Immature natural killer cell (primary cell): Measurements from ENCODE around the gene ZNF462. TPM values are rescaled to one million over a fixed set of nuclear protein-coding genes. Genes with fewer than 3 reads are reported as not detected.
"Not testable (repeated sequence)": the region's sequence is repeated elsewhere in the genome, so short reads cannot be mapped to it uniquely, and the experiment has no call there.

Source experiments
- DNase-seq, 3 donors: peaks; one replicate each; pipeline ENCODE4 v3.0.0; 2022; ENCODE audit warnings: mixed read lengths in 1 of 3
- H3K27ac Mint-ChIP-seq, 6 donors: one replicate each; pipeline ENCODE4 v1.8.0; 2020; ENCODE audit warnings: mixed read lengths in 6 of 6, mild to moderate bottlenecking in 5 of 6, inconsistent platforms in 4 of 6, moderate library complexity in 3 of 6
- H3K27me3 Mint-ChIP-seq, 3 donors: one replicate each; pipeline ENCODE4 v1.8.0; 2020 to 2021; ENCODE audit warnings: low read depth in 3 of 3, mild to moderate bottlenecking in 3 of 3, mixed read lengths in 3 of 3, moderate library complexity in 3 of 3, inconsistent platforms in 1 of 3
- H3K36me3 Mint-ChIP-seq, 3 donors: one replicate each; pipeline ENCODE4 v1.8.0; 2020; ENCODE audit warnings: mixed read lengths in 3 of 3, inconsistent platforms in 2 of 3, mild to moderate bottlenecking in 2 of 3
- H3K4me1 Mint-ChIP-seq, 2 donors: one replicate each; pipeline ENCODE4 v1.8.0; 2020; ENCODE audit warnings: inconsistent platforms in 2 of 2, mild to moderate bottlenecking in 2 of 2, mixed read lengths in 2 of 2, moderate library complexity in 1 of 2
- H3K4me3 Mint-ChIP-seq, 5 donors: one replicate each; pipeline ENCODE4 v1.8.0; 2020; ENCODE audit warnings: mild to moderate bottlenecking in 5 of 5, mixed read lengths in 5 of 5, inconsistent platforms in 3 of 5, moderate library complexity in 3 of 5
- H3K9me3 Mint-ChIP-seq, 6 donors: one replicate each; pipeline ENCODE4 v1.8.0; 2020; ENCODE audit warnings: mild to moderate bottlenecking in 6 of 6, mixed read lengths in 6 of 6, inconsistent platforms in 4 of 6, moderate library complexity in 3 of 6
- polyA plus RNA-seq, 3 donors: library from polyadenylated mRNA; unstranded; fragments of 300-500 nt; fragmentation: Illumina TruSeq; gene quantifications; one replicate each; pipeline ENCODE4 v1.2.3, GENCODE V29; 2021

Gene ZNF462
- polyA plus RNA-seq, 3 donors from 2014 or later = 0.94 TPM; not detected in 2

GRCh38 chr9:106886111-106887046 is 23.4 kb downstream of the ZNF462 start:
- no peak overlapping the region for H3K4me3 Mint-ChIP-seq
- H3K27me3 Mint-ChIP-seq = peaks cover 0 to 2% (median 0%) of the 10 kb centered on the region in 3 donors
- H3K36me3 Mint-ChIP-seq = no peaks in the 10 kb centered on the region
- peaks cover 9 to 16% of the 10 kb centered on the region in 2 donors for H3K4me1 Mint-ChIP-seq
- DNase-seq = no peak
- peaks cover 0 to 4% (median 2%) of the 10 kb centered on the region in 6 donors for H3K9me3 Mint-ChIP-seq
- H3K27ac Mint-ChIP-seq = no peak overlapping the region

DNA sequence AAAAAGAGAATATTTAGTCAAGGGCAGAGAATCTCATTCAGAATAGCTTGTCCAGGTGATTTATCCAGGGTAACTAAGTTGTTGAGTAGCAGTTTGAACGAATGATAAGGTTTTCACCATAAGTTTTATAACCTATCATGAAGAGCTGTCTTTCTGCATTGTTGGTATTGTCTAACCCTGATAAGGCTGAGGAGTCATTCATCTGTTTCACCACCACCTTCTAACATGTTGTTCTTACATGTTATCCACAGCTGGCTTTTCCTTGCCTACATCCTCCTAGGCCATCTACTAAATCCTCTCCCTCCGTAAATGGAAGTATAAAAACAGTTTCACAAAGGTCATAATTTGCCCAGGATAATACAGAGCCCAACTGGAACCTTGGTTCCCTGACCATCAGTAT is 24.1 kb downstream of the ZNF462 start:
- DNase-seq = no peak
- H3K36me3 Mint-ChIP-seq = no peaks in the 10 kb centered on the region
- no peak overlapping the region for H3K27ac Mint-ChIP-seq

GRCh38 chr9:106889061-106889590 is 26.2 kb downstream of the ZNF462 start:
- H3K4me3 Mint-ChIP-seq = no peak overlapping the region
- no peak for DNase-seq
- H3K27ac Mint-ChIP-seq = no peak overlapping the region
- no peaks in the 10 kb centered on the region for H3K36me3 Mint-ChIP-seq
- H3K4me1 Mint-ChIP-seq = no peaks in the 10 kb centered on the region
- peaks cover 0 to 4% (median under 1%) of the 10 kb centered on the region in 6 donors for H3K9me3 Mint-ChIP-seq
- peaks cover 0 to 2% (median 0%) of the 10 kb centered on the region in 3 donors for H3K27me3 Mint-ChIP-seq

More for the DNA sequence above, 24.1 kb downstream of the ZNF462 start:
- H3K4me1 Mint-ChIP-seq = peaks cover 9 to 16% of the 10 kb centered on the region in 2 donors
- peaks cover 0 to 2% (median 0%) of the 10 kb centered on the region in 3 donors for H3K27me3 Mint-ChIP-seq
- H3K4me3 Mint-ChIP-seq = no peak overlapping the region
- peaks cover 0 to 4% (median 2%) of the 10 kb centered on the region in 6 donors for H3K9me3 Mint-ChIP-seq

GRCh38 chr9:106890608-106891007 is 27.6 kb downstream of the ZNF462 start:
- H3K4me1 Mint-ChIP-seq = no peaks in the 10 kb centered on the region
- H3K27ac Mint-ChIP-seq = no peak overlapping the region
- DNase-seq = no peak
- H3K4me3 Mint-ChIP-seq = no peak overlapping the region
- peaks cover 0 to 4% (median 0%) of the 10 kb centered on the region in 6 donors for H3K9me3 Mint-ChIP-seq
- H3K27me3 Mint-ChIP-seq = peaks cover 0 to 2% (median 0%) of the 10 kb centered on the region in 3 donors
- H3K36me3 Mint-ChIP-seq = no peaks in the 10 kb centered on the region

DNA sequence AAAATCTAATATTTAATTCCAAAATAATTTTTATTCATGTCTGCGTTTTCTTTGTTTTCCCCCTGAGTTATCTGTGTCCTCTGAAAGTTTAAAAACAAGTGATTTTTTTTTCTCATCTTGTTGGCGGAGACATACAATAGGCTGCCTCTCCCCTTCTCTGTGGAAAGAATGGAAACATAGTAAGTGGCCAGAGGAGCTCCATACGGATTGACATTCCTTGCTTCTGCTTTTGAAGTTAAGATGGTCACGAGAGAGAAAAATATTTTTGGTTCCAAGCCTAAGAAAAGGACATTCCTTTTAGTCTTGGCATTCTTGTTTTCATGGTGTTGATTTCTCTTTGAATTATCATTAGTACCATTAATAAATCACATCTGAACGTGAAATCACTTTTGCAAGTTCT is 28.3 kb downstream of the ZNF462 start:
- Mint-ChIP-seq H3K27me3 (peaks cover 0 to 2% (median 0%) of the 10 kb centered on the region in 3 donors), H3K36me3 (no peaks in the 10 kb centered on the region), H3K4me1 (no peaks in the 10 kb centered on the region), H3K27ac (no peak overlapping the region), H3K9me3 (peaks cover 0 to 4% (median 0%) of the 10 kb centered on the region in 6 donors), H3K4me3 (no peak overlapping the region)
- DNase-seq = no peak

DNA sequence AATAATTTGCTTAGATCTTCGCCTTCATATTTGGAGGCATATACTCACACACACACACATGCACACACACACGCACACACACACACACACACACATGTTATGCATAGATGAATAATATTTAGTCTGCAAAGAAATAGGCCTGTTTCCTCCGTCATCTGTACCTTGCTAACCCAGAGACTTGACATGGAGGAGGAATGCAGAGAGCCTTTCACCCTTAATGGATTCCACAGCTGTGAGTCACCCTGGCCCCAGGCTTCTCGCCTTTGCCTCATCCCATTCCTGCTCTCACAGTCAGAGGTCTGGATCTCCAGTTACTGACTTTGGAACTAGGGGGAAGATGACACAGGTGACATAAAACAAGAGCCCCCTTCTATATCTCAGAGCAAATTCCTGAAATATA is 29.7 kb downstream of the ZNF462 start:
- H3K36me3 Mint-ChIP-seq = no peaks in the 10 kb centered on the region
- peaks cover 0 to 2% (median 0%) of the 10 kb centered on the region in 3 donors for H3K27me3 Mint-ChIP-seq
- no peak overlapping the region for H3K4me3 Mint-ChIP-seq
- H3K4me1 Mint-ChIP-seq = no peaks in the 10 kb centered on the region
- H3K9me3 Mint-ChIP-seq = peaks cover 0 to 4% (median 0%) of the 10 kb centered on the region in 6 donors
- DNase-seq = no peak
- no peak overlapping the region for H3K27ac Mint-ChIP-seq

DNA sequence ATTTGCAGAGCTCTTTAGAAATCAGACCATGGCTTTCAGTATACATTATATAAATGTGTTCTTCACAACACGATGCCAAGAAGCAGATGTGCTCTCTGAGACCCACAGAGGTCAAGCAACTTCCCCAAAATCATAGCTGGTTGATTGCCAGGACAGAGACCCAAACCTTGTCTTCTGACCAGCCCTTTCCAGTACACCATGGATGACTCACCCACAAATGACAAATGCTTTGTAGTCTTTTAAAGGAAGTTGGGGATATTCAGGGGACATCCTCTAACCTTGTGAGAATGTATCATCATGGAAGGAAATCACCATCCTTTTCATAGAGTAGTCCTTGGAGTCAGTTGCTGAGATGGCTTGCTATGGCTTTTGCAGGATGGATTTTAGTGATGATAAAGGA is 30.1 kb downstream of the ZNF462 start:
- no peak overlapping the region for H3K27ac Mint-ChIP-seq
- no peaks in the 10 kb centered on the region for H3K36me3 Mint-ChIP-seq
- H3K4me1 Mint-ChIP-seq = no peaks in the 10 kb centered on the region

GRCh38 chr9:106896695-106897094 is 33.7 kb downstream of the ZNF462 start:
- no peaks in the 10 kb centered on the region for H3K36me3 Mint-ChIP-seq
- H3K27ac Mint-ChIP-seq = no peak overlapping the region
- no peaks in the 10 kb centered on the region for H3K27me3 Mint-ChIP-seq
- H3K4me3 Mint-ChIP-seq = no peak overlapping the region
- no peaks in the 10 kb centered on the region for H3K4me1 Mint-ChIP-seq
- no peak for DNase-seq
- peaks cover 0 to 14% (median 3%) of the 10 kb centered on the region in 6 donors for H3K9me3 Mint-ChIP-seq

More for the DNA sequence above, 30.1 kb downstream of the ZNF462 start:
- peaks cover 0 to 4% (median 0%) of the 10 kb centered on the region in 6 donors for H3K9me3 Mint-ChIP-seq
- no peak overlapping the region for H3K4me3 Mint-ChIP-seq
- peaks cover 0 to 2% (median 0%) of the 10 kb centered on the region in 3 donors for H3K27me3 Mint-ChIP-seq
- DNase-seq = no peak

GRCh38 chr9:106897236-106897635 is 34.3 kb downstream of the ZNF462 start:
- Mint-ChIP-seq H3K36me3 (no peaks in the 10 kb centered on the region), H3K4me3 (no peak overlapping the region), H3K27ac (no peak overlapping the region), H3K4me1 (no peaks in the 10 kb centered on the region), H3K9me3 (peaks cover 0 to 15% (median 3%) of the 10 kb centered on the region in 6 donors), H3K27me3 (no peaks in the 10 kb centered on the region)
- no peak for DNase-seq

- H3K9me3 Mint-ChIP-seq = peaks cover 0 to 17% (median 5%) of the 10 kb centered on the region in 6 donors
- no peak overlapping the region for H3K27ac Mint-ChIP-seq
- no peaks in the 10 kb centered on the region for H3K4me1 Mint-ChIP-seq
- no peak for DNase-seq
- H3K4me3 Mint-ChIP-seq = no peak overlapping the region
- H3K27me3 Mint-ChIP-seq = no peaks in the 10 kb centered on the region
- H3K36me3 Mint-ChIP-seq = no peaks in the 10 kb centered on the region
Observed at GRCh38 chr9:106897751-106898150, 34.8 kb downstream of the ZNF462 start.

- H3K4me1 Mint-ChIP-seq, H3K27me3 Mint-ChIP-seq, H3K27ac Mint-ChIP-seq, DNase-seq, H3K36me3 Mint-ChIP-seq, H3K4me3 Mint-ChIP-seq: not testable (repeated sequence)
- peaks cover 10 to 35% (median 14%) of the 10 kb centered on the region in 6 donors for H3K9me3 Mint-ChIP-seq
Observed at GRCh38 chr9:106900523-106900922, 37.6 kb downstream of the ZNF462 start.

DNA sequence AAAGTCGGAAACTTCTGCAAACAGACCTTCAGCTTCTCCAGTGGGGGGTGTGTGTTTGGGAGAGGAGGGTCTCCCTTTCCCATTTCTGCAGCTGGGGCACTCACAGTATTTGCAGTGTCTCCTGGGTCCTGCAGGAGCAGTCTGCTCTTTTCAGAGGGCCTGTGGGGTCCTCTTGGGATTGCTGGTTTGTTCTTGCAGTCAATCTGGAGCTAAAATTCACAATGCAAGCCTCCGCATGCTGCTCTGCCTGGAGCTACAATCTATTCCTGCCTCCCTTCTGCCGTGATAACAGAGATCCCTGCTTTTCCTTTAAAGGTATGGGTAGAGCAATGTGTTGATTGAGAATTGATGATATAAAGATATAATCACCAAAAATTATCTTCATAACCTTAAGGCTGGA is 43.2 kb downstream of the ZNF462 start:
- no peak for DNase-seq
- Mint-ChIP-seq H3K4me3 (no peak overlapping the region), H3K27me3 (peaks cover 0 to 4% (median 0%) of the 10 kb centered on the region in 3 donors), H3K36me3 (peaks cover 0 to 11% (median 0%) of the 10 kb centered on the region in 3 donors), H3K27ac (no peak overlapping the region), H3K9me3 (peaks cover 10 to 26% (median 13%) of the 10 kb centered on the region in 6 donors), H3K4me1 (no peaks in the 10 kb centered on the region)

DNA sequence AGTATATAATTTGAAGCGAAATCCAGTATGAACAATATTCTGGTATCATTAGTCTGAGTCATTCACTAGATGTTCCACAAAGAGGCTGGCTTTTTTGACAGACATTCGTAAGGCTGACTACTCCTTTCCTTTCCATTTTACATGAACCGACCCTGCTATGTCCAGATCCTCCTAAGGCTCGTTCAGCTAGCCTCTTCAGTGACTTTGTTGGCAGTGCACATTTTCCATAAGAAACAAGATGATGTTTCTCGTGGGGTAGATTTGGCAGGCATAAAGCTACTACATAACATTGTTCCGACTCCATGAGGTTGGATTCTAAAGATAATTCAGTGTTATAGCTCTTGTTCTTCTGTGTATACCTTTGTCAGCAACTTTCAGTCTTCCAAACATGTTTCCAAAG is 49.0 kb downstream of the ZNF462 start:
- Mint-ChIP-seq H3K9me3 (peaks cover 0 to 2% (median 0%) of the 10 kb centered on the region in 6 donors), H3K27ac (no peak overlapping the region)

GRCh38 chr9:106913276-106913675 is 50.3 kb downstream of the ZNF462 start:
- Mint-ChIP-seq H3K4me3 (no peak overlapping the region), H3K27me3 (peaks cover 0 to 4% (median 2%) of the 10 kb centered on the region in 3 donors), H3K36me3 (no peaks in the 10 kb centered on the region), H3K4me1 (no peaks in the 10 kb centered on the region), H3K9me3 (peaks cover 0 to 2% (median 0%) of the 10 kb centered on the region in 6 donors), H3K27ac (no peak overlapping the region)
- DNase-seq = no peak

More for the DNA sequence above, 49.0 kb downstream of the ZNF462 start:
- DNase-seq = no peak
- H3K36me3 Mint-ChIP-seq = no peaks in the 10 kb centered on the region
- no peak overlapping the region for H3K4me3 Mint-ChIP-seq
- H3K4me1 Mint-ChIP-seq = no peaks in the 10 kb centered on the region
- peaks cover 0 to 5% (median 2%) of the 10 kb centered on the region in 3 donors for H3K27me3 Mint-ChIP-seq
